ENCODE data around the gene SAMHD1.
"Not testable (repeated sequence)": the region's sequence is repeated elsewhere in the genome, so short reads cannot be mapped to it uniquely, and the experiment has no call there.

Gene SAMHD1

GRCh38 chr20:36850759-36851158 is 100.7 kb downstream of the SAMHD1 start:
- FAIRE-seq, result no peak

- FAIRE-seq, result no peak
Measured at GRCh38 chr20:36849333-36850065, 102.0 kb downstream of the SAMHD1 start.

- no peak for FAIRE-seq
Measured at GRCh38 chr20:36848677-36849076, 102.8 kb downstream of the SAMHD1 start.

GRCh38 chr20:36848078-36848660 is 103.3 kb downstream of the SAMHD1 start:
- no peak for FAIRE-seq

GRCh38 chr20:36847710-36848040 is 103.8 kb downstream of the SAMHD1 start:
- no peak for FAIRE-seq

- no peak for FAIRE-seq
Measured at GRCh38 chr20:36847009-36847709, 104.3 kb downstream of the SAMHD1 start.

GRCh38 chr20:36845288-36845971 is 106.1 kb downstream of the SAMHD1 start:
- no peak for FAIRE-seq

- not testable (repeated sequence) for FAIRE-seq
Measured at GRCh38 chr20:36841030-36841429, 110.5 kb downstream of the SAMHD1 start.
